ENCODE measurements around the gene PRLH.

PRLH gene

GRCh38 chr2:237547841-237548416 is 18.4 kb upstream of the PRLH start:
- DNase-seq (ENCODE audit: low read depth): no peak
- no peak for TF ChIP-seq MYC (IDR thresholded peaks at IDR 0.05; ENCODE audit: low read depth, low read length)
- TF ChIP-seq CTCF (IDR thresholded peaks at IDR 0.05; ENCODE audit: low read depth, low read length): no peak
- TF ChIP-seq, protein P1, sequence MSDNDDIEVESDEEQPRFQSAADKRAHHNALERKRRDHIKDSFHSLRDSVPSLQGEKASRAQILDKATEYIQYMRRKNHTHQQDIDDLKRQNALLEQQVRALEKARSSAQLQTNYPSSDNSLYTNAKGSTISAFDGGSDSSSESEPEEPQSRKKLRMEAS (IDR thresholded peaks at IDR 0.05; ENCODE audit: low read depth, low read length): no peak
- no peak for TF ChIP-seq POLR2A (IDR thresholded peaks at IDR 0.05; ENCODE audit: extremely low read depth, insufficient read length)
- H3K4me3 ChIP-seq (ENCODE audit: low read depth, low read length): no peak overlapping the region

DNA sequence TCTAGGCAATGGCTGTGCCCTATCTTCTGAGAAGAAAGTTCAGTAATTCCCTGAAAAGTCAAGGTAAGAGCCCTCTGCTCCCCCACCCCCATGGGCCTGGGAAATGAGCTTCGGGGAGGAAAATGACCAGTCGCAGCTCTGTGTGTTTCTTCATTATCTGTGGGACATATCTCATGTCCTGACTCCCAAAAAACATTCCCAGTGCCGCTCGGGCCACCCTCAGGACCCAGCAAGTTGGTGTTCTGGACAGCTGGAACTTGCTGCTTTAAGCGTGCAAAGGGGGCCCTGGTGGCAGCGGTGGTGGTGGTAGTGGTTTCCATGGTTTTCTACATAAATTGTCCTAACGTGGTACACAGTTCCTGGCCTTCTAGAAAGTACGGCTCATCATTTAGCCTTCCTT is 17.2 kb upstream of the PRLH start:
- TF ChIP-seq, protein P1 (IDR thresholded peaks at IDR 0.05; ENCODE audit: low read depth, low read length): no peak
- TF ChIP-seq MYC (IDR thresholded peaks at IDR 0.05; ENCODE audit: low read depth, low read length) (no peak), CTCF (IDR thresholded peaks at IDR 0.05; ENCODE audit: low read depth, low read length) (no peak), POLR2A (IDR thresholded peaks at IDR 0.05; ENCODE audit: extremely low read depth, insufficient read length) (no peak)
- no peak for DNase-seq (ENCODE audit: low read depth)
- no peak overlapping the region for H3K4me3 ChIP-seq (ENCODE audit: low read depth, low read length)

DNA sequence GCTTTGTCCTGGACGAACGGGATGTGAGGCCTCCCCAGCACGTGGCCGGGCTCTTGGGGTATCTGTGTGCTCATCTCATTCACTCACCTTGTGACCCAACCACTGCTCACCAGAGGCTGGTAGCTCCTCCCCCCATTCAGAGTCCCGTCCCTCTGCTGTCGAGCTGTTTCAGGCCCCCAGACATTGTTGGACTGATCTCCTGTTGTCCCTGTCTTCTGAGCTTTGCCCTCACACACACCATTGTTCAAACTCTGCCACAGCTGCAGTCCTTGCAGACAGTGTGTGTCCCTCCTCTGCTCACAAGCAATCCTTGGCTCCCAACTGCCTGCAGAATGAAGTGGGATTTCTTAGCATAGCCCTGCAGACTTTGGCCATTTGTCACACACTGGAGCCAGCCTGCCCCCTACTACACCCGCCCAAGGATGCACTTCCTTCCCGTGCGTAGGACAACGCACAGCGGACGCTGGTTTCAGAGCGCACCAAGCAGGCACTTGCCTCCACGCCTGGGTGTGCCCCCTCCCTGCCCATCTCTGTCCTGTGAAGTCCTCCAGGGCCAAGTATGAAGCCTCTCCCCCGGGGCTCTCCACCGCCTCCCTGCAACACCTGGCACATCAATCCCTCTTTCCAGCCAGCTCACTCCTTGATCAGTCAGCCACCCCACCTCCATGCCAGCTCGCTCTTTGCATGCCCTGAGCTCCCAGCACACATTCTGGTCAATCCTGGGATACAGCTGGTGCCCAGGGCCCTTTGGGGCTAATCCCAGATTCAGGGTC is 16.5 kb upstream of the PRLH start:
- H3K4me3 ChIP-seq (ENCODE audit: low read depth, low read length): no peak overlapping the region
- no peak for DNase-seq (ENCODE audit: low read depth)
- TF ChIP-seq POLR2A (IDR thresholded peaks at IDR 0.05; ENCODE audit: extremely low read depth, insufficient read length) (no peak), CTCF (IDR thresholded peaks at IDR 0.05; ENCODE audit: low read depth, low read length) (no peak), MYC (IDR thresholded peaks at IDR 0.05; ENCODE audit: low read depth, low read length) (no peak)
- TF ChIP-seq, protein P1 (IDR thresholded peaks at IDR 0.05; ENCODE audit: low read depth, low read length): no peak

- no peak overlapping the region for H3K4me3 ChIP-seq (ENCODE audit: low read depth, low read length)
- DNase-seq (ENCODE audit: low read depth): no peak
- TF ChIP-seq MYC (IDR thresholded peaks at IDR 0.05; ENCODE audit: low read depth, low read length): no peak
These were observed 15.3 kb upstream of the PRLH start for GRCh38 chr2:237551071-237551574.

DNA sequence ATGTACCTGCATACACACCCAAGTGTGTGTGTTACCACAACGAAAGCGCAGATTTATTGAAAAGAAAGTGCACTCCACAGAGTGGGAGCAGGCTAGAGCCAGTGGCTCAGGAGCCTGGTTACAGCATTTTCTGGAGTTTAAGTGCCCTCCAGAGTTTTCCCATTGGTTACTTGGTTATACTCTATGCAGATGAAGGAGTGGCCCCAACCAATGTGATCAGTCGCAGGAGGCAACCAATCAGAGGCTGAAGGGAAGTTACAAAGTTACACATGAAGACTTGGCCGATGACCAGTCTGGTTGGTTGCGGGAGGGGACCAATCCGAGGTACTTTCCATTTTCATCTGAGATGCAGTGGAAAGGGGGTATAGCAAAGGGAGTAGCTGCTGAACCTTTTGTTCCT is 13.5 kb upstream of the PRLH start:
- TF ChIP-seq CTCF (IDR thresholded peaks at IDR 0.05; ENCODE audit: low read depth, low read length) (no peak), MYC (IDR thresholded peaks at IDR 0.05; ENCODE audit: low read depth, low read length) (no peak), POLR2A (IDR thresholded peaks at IDR 0.05; ENCODE audit: extremely low read depth, insufficient read length) (no peak)
- DNase-seq (ENCODE audit: low read depth): peak; percentile 46
- H3K4me3 ChIP-seq (ENCODE audit: low read depth, low read length): no peak overlapping the region

DNA sequence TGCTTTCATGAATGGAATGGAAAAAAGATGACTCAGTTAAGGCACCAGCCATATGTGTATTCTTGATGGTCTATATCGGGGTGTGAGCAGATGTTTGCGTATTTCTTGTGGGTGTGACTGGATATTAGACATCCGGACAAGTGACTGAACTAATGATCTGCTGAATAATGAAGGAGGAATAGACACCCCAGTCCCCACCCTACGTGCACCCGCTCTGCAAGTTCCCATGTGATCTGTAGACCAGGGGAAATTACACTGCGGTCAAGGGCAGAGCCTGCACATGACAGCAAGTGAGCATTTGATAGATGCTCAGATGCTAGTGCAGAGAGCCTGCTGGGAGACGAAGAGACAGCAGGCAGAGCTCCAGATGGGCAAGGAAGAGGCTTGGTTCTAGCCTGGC is 12.4 kb upstream of the PRLH start:
- no peak overlapping the region for H3K4me3 ChIP-seq (ENCODE audit: low read depth, low read length)
- TF ChIP-seq, protein P1 (IDR thresholded peaks at IDR 0.05; ENCODE audit: low read depth, low read length): no peak
- TF ChIP-seq POLR2A (IDR thresholded peaks at IDR 0.05; ENCODE audit: extremely low read depth, insufficient read length) (no peak), MYC (IDR thresholded peaks at IDR 0.05; ENCODE audit: low read depth, low read length) (no peak), CTCF (IDR thresholded peaks at IDR 0.05; ENCODE audit: low read depth, low read length) (no peak)
- no peak for DNase-seq (ENCODE audit: low read depth)

Data from NB4 (cell line).